ENCODE data around the gene TUBB1.

The TUBB1 gene

DNA sequence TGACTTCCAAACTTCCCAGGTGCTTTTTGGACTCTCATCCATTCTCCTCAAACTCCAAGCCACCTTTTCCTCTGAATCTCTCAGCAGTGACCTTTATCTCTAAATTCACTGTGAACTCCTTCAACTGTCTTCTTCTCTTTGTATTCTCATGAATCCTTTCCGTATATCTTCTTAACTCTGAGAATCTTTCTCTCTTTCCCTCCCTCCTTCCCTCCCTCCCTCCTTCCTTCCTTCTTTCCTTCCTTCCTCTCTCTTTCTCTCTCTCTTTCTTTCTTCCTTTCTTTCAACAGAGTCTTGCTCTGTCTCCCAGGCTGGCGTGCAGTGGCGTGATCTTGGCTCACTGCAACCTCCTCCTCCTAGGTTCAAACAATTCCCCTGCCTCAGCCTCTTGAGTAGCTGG, 27.6 kb downstream of the TUBB1 start:
- no peak for DNase-seq

DNA sequence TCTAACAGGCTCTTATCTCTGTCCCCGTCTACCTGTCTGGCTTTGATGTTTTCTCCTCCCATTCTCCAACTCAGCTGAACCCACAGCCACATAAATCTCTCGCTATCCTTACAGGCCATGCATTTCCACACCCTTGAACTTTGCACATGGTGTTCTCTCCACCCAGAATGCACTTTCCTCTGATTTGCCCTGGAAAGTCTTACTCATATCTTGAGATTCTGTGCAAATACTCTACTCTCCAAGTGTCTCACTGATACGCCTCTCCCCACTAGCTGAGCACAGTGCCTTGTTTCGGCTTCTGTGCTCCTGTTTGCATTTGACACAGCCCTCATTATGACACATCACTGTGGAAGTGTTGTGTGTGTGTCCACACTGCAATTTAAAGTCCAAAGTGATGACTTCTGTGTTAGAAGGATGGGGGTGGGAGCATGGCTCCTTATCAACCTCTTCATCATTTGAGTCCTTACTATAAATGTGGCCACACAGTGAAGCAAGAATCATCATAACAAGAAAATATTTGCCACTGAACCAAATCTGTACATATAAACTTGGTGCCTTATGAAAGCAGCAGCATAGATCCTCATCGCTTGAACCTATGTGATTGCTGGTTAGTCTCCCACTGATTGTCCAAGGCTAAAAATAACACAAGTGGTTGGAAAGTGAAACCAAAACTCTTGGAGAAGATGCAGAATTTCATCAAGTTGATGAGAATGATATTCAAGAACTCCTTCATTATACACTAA, 28.9 kb downstream of the TUBB1 start:
- no peak for DNase-seq

DNA sequence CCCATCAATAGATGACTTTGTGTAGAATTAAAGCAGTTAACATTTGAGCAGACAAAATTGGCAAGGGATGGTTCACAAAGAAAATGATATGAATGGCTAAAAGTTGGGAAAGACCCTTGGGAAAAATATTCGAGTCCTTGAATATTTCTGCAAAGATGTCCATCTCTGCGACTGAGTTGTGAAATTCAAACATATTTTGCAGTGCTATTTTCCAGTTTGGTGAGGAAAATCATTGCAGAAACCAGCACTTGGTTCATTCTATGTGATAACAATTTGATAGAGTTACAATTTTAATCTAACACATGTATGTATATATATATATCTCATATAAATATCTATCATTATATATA, 29.4 kb downstream of the TUBB1 start:
- DNase-seq, result no peak

DNA sequence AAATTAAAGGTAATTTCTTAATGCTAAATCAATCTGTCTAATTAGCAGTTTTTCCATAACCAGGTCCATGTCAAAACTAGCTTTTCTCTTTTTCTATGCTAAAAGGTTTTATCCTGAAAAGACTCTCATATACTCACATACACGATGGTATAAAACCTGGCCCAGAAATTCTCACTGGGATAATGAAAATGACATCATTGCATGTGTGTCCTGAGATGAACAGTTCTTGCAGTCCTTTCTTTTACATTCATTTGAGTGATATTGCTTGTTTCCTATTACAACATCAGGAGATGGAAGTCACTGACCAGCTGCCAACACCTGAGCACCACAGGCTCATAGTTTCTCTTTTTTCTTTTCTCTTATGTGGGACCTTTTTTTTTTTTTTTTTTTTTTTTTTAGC, 31.2 kb downstream of the TUBB1 start:
- DNase-seq, result no peak

DNA sequence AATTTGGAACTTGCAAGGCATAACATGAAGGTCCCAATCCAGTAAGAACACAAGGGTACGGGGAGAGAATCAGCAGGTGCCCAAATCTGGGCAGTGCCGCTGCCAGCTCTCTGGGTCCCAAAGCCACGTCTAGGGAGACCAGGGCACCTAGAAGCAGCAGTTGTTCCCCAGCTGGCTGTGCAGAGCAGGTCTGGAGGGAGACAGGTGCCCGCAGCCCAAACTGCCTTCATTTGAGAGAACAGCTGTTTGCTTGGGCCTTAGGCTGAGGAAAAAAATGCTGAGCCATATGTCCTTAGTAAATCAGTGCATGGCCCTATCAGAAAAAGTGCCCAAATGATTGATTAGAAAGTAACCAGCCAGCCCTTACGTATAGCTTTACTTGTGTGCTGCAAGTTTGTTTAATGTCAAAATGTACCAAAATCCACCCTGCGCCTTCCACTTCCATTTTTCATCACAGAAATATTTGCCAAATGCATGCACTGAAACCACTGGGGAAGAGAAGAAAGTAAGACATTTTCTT, 32.5 kb downstream of the TUBB1 start:
- DNase-seq, result no peak

DNA sequence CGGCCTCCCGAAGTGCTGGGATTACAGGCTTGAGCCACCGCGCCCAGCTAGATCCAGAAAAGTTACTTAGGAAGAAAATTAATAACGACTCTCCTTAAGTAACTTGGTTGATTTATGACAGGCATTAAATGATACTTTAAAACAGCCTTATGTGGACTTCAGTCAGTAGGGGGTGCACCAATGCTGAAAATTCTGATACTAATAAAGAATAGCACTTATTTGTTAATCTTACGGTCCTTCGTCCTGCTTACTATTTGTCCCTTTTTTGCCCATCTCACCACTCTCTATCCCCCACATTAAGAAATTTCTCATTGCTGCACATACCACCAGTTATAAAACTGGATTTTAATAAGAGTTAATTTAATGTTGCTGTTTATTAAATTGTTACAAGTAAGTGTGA, 36.1 kb downstream of the TUBB1 start:
- no peak for DNase-seq

DNA sequence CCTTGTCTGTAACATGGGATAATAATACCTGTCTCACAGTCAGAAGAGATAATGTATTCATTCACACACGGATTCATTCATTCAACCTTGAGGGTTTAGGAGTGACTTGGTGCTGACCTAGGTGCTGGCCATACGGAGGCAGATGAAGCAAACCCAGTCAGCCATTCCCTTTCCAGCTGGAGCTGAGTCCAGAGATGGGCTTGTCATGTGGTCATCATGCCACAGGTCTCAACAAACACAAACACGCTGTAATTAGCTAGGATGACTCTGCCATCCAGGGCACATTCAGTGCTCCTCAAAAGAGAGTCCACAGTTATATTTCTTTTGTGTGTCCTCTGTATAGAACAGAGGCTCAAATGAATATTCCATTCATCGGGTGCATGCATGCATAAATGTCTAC, 42.9 kb downstream of the TUBB1 start:
- no peak for DNase-seq

DNA sequence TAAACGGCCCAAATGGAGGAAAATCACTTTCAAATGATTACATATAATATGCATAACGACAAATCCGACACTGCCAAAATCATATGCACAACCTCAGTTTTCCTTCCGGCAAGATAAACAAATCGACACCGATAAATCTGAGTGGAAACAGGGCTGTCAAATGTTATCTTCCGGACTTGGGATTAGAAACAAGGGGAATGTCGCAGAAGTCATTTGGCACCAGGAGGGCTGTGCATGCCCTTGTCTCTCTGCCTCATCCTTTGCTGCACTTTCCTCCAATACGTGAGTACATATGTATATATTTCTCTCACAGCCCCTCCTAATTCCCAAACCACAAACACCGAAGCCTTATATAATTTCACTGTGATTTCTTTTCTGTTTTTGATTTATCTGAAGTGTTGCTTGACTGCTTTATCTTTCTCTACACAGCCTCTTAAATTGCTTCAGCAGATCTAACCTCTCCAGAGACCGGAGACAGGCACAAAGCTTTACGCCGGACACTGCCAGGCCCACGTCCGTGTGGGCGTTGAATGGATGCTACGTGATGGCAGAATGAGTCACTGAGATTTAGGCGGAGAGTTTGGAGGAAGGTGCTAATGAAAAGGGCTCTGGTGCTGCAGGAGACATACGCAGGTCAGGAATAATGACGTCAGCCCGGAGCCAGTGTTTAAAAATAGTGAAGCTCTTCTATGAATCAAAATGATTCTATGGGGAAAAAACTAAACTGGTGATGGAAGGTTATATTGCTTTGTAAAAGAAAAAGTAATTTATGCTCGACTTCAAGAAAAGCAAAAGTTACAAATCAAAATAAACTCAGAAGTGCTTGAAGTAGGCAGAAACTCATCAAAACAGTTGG, 44.4 kb downstream of the TUBB1 start:
- no peak for DNase-seq

DNA sequence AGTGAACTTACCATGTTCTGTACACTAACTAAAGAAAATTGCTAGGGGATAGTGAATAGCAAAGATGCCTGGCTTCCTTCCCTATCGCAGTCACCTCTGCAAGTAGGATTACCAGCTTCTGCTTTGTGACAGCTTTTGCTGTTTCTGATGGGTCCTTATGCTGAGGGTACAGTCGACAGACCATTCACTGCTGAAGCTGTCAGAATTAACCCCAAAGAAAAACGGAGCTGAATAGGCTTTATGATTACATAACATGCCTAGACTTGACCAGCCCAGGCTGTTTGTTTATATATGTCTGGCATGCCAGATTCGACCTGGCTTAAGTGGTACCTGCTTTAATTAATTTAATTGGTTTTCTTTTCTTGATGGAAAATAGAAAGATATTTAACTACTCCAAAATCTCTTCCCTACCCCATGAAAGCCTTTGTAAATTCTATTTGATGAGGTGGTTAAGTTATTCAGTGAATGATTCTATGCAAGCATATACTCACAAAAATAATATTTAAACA, 45.0 kb downstream of the TUBB1 start:
- DNase-seq, result no peak

DNA sequence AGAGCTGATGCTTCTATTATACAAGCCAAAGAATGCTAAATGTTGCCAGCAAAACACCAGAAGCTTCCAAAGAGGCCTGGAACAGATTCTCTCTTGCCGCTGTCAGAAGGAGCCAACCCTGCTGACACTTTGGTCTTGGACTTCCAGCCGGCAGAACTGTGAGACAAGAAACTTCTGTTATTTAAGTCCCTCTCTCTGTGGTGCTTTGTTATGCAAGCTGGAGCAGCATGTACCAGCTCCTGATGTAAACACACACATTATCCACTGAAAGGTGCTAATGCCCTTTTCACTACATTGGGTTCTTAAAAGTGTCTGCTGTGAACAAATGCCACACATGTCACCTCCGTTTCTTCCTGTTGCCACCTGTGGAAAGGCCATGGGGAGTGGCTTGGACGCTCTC, 49.3 kb downstream of the TUBB1 start:
- DNase-seq, result no peak

DNA sequence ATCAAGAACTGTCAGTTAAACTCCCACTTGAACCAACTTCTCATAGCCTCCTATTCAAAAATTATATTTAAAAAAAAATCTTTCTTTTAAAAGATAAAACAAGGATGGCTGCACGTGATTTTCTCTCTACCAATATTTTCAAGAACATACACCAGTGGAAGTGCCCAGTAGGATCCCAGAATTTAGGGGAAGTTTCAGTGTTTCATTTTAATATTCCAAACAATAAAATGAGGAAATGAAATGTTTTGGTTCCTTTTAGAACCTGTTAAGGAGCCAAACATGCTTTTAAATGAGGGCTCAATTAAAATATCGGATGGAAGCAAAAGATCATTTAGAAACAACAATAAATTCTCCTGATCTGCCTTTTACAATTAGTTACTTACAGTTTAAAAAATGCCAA, 49.8 kb downstream of the TUBB1 start:
- no peak for DNase-seq

DNA sequence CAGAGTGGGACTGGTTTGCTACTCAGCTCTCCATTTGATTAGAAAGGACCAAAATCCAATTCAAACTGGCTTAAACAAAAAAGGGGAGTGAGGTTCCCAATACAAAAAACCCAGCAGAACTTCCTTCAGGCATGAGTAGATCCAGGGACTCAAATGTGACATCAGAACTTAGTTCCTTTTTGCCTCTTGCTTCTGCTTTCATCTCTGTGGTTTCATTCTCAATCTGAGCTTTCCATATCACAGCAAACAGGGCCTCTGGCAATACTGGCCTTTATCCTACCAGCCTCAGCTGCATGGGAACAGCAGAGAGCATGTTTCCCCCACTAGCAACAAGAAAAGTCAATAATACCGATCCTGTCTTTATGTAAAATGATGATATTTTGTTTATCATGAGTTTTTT, 52.0 kb downstream of the TUBB1 start:
- no peak for DNase-seq

DNA sequence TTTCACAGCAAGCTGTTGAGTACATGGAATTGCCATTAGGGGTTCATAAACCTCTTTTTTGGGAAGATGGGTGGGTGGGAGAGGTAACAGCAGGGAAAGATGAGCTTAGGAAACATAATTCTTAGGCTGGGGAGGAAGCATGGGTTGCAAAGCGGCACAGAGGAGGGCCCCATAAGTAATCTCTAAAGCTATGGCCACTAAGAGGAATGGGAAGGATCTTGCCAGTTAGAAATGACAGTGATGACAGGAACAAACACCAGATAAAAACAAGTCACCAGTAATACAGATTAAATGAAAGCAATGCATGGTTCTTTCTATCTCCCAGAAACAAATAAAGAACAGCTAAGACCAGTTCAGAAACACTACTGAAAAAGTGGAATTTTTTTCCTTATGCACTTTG, 54.4 kb downstream of the TUBB1 start:
- no peak for DNase-seq

DNA sequence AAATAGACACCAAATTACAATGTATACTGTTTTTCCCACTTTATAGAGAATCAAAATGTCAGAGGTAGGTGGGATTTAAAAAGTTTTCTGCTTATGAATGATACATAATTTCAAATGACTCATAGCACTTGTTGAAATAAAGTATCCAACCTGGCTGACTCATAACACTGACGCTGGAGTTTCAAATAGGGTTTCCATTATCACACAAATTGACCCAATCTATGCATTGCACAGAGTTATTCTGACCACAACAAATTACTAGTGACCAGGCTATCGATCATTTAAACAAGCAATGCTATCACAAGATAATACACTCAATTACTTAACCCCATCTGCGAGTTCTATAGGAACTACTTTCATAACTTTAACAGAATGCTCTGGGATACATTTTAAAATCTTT, 55.2 kb downstream of the TUBB1 start:
- no peak for DNase-seq

DNA sequence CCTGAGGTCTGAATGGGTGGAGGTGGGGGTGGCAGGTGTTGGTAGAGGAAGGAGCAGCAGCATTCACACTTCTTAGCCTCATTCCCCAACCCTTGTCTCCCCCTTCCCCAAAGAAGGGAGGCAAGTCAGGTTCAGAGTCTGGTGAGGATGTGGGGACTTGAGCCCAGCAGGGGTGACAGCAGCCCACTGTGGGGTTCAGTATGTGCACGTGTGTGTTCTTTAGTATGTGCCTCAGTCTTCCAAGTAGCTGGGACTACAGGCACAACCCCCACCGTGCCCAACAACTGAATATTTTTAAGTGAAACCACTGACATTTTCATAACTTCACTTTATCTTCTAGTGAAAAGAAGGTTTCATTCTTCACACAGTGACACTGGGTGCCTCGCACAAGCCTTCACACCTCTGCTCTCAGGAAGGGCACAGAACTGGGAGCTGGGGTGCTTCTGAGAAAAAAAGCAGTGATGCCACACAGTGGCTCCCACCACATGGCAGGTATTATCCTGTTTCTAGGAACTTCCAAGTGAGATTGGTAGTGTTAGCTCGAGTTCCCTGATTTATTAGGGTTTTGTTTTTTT, 56.8 kb downstream of the TUBB1 start:
- no peak for DNase-seq

Data from T1000 (cell line).